Measurements from ENCODE around the gene SP4. TPM values are rescaled to one million over a fixed set of nuclear protein-coding genes. Genes with fewer than 3 reads are reported as not detected.

SP4 gene
- total and polyA plus RNA-seq, 2 donors (not counting 1 experiment from before 2014, with no cell fraction given): 7.1 to 42.4 TPM

DNA sequence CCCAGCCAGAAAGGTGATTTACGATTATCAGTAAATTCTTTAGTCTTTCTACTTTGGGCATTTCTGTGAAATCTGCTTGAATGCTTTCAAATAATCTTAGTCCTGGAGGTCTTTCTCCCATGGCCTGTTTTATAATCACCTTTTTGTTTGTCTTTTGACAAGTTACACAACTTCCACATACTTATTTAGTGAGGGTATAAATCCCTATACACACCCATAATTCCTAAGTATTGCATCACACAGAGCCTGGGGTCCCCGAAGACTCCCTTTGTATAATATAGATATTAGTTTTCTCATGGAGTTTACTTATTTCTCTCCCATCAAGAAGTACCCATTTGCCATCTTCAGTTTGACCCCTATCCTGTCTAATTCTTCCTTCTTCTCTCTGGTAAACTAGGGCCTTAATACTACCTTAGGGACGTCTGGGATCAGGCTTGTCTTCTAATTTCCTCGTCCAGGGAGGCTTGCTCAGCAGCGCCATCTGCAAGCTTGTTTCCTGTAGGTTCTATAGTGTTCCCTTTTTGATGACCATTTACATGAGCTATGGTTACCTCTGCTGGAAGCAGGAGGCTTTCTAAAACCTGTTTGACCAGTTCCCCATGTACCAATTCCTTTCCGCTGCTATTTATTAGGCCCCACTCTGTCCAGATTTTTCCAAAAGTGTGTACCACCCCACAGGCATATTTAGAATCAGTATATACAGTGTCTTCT, 123.1 kb downstream of the SP4 start:
- no peak overlapping the region for H3K4me3 ChIP-seq (ENCODE audit: control extremely low read depth in 1 of 5, extremely low read depth in 1 of 5, insufficient read depth in 1 of 5, low read depth in 2 of 5, low read length in 4 of 5)
- no peaks in the 10 kb centered on the region for H3K9me3 ChIP-seq (ENCODE audit: control extremely low read depth in 1 of 3, control insufficient read depth in 2 of 3, insufficient read depth in 1 of 3, low read length in 2 of 3)
- intact Hi-C loops (cut with micrococcal nuclease): no loop called here
- ChIA-PET POLR2A (no interaction called here), CTCF (no interaction called here)
- H3K27me3 Mint-ChIP-seq: peaks cover 20% of the 10 kb centered on the region
- H3K27ac Mint-ChIP-seq: no peak overlapping the region
- no peaks in the 10 kb centered on the region for H3K79me2 ChIP-seq (ENCODE audit: control insufficient read depth, insufficient read depth, low read length)
- no peaks in the 10 kb centered on the region for H3K9me3 Mint-ChIP-seq (ENCODE audit: insufficient read depth)
- peaks cover 0 to 8% (median 6%) of the 10 kb centered on the region in 4 experiments for H3K27me3 ChIP-seq (replicated peaks in 1 of 4; ENCODE audit: control extremely low read depth in 1 of 4, control insufficient read depth in 3 of 4, insufficient read depth in 4 of 4, low read length in 3 of 4)
- WGBS (ENCODE audit: insufficient coverage): 64% methylated on average over 3 of the region's 6 CpGs
- H3K4me3 Mint-ChIP-seq: no peak overlapping the region
- no peak overlapping the region for H3K27ac ChIP-seq (ENCODE audit: low read length in 2 of 2)
- ATAC-seq (ENCODE audit: low read depth) (no peak), DNase-seq (no peak)
- H3K4me2 ChIP-seq (replicated peaks; ENCODE audit: low read depth, low read length, poor library complexity, severe bottlenecking): no peak overlapping the region
- H3K36me3 ChIP-seq (replicated peaks in 1 of 2; ENCODE audit: control extremely low read depth in 1 of 2, control insufficient read depth in 1 of 2, extremely low read depth in 1 of 2, insufficient read depth in 2 of 2, low read length in 1 of 2): no peaks in the 10 kb centered on the region
- no peak overlapping the region for H2AFZ ChIP-seq (ENCODE audit: insufficient read depth, low read depth, low read length, poor library complexity, severe bottlenecking)
- H3K4me1 Mint-ChIP-seq: no peaks in the 10 kb centered on the region
- no peaks in the 10 kb centered on the region for H4K20me1 ChIP-seq (ENCODE audit: control insufficient read depth, insufficient read depth, low read length, poor library complexity, severe bottlenecking)
- no peak overlapping the region for H3K9ac ChIP-seq (ENCODE audit: low read length)
- no peaks in the 10 kb centered on the region for H3K4me1 ChIP-seq (ENCODE audit: control insufficient read depth in 2 of 2, insufficient read depth in 2 of 2, low read length in 2 of 2)
- TF ChIP-seq, protein P1, sequence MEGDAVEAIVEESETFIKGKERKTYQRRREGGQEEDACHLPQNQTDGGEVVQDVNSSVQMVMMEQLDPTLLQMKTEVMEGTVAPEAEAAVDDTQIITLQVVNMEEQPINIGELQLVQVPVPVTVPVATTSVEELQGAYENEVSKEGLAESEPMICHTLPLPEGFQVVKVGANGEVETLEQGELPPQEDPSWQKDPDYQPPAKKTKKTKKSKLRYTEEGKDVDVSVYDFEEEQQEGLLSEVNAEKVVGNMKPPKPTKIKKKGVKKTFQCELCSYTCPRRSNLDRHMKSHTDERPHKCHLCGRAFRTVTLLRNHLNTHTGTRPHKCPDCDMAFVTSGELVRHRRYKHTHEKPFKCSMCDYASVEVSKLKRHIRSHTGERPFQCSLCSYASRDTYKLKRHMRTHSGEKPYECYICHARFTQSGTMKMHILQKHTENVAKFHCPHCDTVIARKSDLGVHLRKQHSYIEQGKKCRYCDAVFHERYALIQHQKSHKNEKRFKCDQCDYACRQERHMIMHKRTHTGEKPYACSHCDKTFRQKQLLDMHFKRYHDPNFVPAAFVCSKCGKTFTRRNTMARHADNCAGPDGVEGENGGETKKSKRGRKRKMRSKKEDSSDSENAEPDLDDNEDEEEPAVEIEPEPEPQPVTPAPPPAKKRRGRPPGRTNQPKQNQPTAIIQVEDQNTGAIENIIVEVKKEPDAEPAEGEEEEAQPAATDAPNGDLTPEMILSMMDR (IDR thresholded peaks at IDR 0.05): no peak
- no peak for TF ChIP-seq EZH2 (IDR thresholded peaks at IDR 0.05; ENCODE audit: borderline replicate concordance, insufficient read depth, low read depth, low read length, poor library complexity, severe bottlenecking)

DNA sequence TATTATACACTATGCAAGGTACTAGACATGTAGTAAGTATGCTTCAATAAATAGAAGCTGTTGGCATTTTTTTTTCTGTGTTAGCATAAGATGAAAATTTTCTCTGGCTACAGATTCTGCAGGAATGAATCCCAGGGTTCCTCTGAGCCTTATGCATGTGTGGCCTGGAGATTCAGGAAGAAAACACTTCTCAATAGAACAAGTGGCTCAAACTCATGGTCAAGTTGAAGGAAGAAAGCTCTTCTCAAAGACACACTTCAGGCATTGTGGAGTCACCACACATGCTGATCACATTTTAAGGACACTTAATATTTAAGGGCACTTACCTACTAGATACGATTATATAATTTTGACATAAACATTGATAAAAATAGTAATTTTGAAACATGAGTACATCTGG, 134.5 kb downstream of the SP4 start:
- H3K9me3 ChIP-seq (ENCODE audit: control extremely low read depth in 1 of 3, control insufficient read depth in 2 of 3, insufficient read depth in 1 of 3, low read length in 2 of 3): no peaks in the 10 kb centered on the region
- no peak overlapping the region for H3K9ac ChIP-seq (ENCODE audit: low read length)
- no CpG with 5 or more reads among the region's 1 CpG for WGBS (ENCODE audit: insufficient coverage)
- peaks cover 14% of the 10 kb centered on the region for H3K27me3 Mint-ChIP-seq
- H3K27ac Mint-ChIP-seq: no peak overlapping the region
- no peaks in the 10 kb centered on the region for H3K27me3 ChIP-seq (replicated peaks in 1 of 4; ENCODE audit: control extremely low read depth in 1 of 4, control insufficient read depth in 3 of 4, insufficient read depth in 4 of 4, low read length in 3 of 4)
- H3K36me3 ChIP-seq (replicated peaks in 1 of 2; ENCODE audit: control extremely low read depth in 1 of 2, control insufficient read depth in 1 of 2, extremely low read depth in 1 of 2, insufficient read depth in 2 of 2, low read length in 1 of 2): no peaks in the 10 kb centered on the region
- no peak overlapping the region for H3K4me2 ChIP-seq (replicated peaks; ENCODE audit: low read depth, low read length, poor library complexity, severe bottlenecking)
- no peaks in the 10 kb centered on the region for H3K4me1 ChIP-seq (ENCODE audit: control insufficient read depth in 2 of 2, insufficient read depth in 2 of 2, low read length in 2 of 2)
- no peaks in the 10 kb centered on the region for H3K9me3 Mint-ChIP-seq (ENCODE audit: insufficient read depth)
- ATAC-seq (ENCODE audit: low read depth) (no peak), DNase-seq (no peak)
- no peaks in the 10 kb centered on the region for H4K20me1 ChIP-seq (ENCODE audit: control insufficient read depth, insufficient read depth, low read length, poor library complexity, severe bottlenecking)
- ChIA-PET POLR2A (no interaction called here), CTCF (no interaction called here)
- H3K4me1 Mint-ChIP-seq: no peaks in the 10 kb centered on the region
- no peak overlapping the region for H2AFZ ChIP-seq (ENCODE audit: insufficient read depth, low read depth, low read length, poor library complexity, severe bottlenecking)
- no peak overlapping the region for H3K4me3 ChIP-seq (ENCODE audit: control extremely low read depth in 1 of 5, extremely low read depth in 1 of 5, insufficient read depth in 1 of 5, low read depth in 2 of 5, low read length in 4 of 5)
- no peaks in the 10 kb centered on the region for H3K79me2 ChIP-seq (ENCODE audit: control insufficient read depth, insufficient read depth, low read length)
- no peak overlapping the region for H3K27ac ChIP-seq (ENCODE audit: low read length in 2 of 2)
- intact Hi-C loops (cut with micrococcal nuclease): no loop called here
- TF ChIP-seq, protein P1 (IDR thresholded peaks at IDR 0.05): no peak
- TF ChIP-seq EZH2 (IDR thresholded peaks at IDR 0.05; ENCODE audit: borderline replicate concordance, insufficient read depth, low read depth, low read length, poor library complexity, severe bottlenecking): no peak
- no peak overlapping the region for H3K4me3 Mint-ChIP-seq

Measured in B cell (primary cell).